ENCODE measurements around the gene ZNF652. TPM values are rescaled to one million over a fixed set of nuclear protein-coding genes. Genes with fewer than 3 reads are reported as not detected.

ZNF652 gene
- polyA plus RNA-seq, 1 donor (not counting 4 experiments of a cell fraction or from before 2014, with no cell fraction given) = 8.9 TPM

DNA sequence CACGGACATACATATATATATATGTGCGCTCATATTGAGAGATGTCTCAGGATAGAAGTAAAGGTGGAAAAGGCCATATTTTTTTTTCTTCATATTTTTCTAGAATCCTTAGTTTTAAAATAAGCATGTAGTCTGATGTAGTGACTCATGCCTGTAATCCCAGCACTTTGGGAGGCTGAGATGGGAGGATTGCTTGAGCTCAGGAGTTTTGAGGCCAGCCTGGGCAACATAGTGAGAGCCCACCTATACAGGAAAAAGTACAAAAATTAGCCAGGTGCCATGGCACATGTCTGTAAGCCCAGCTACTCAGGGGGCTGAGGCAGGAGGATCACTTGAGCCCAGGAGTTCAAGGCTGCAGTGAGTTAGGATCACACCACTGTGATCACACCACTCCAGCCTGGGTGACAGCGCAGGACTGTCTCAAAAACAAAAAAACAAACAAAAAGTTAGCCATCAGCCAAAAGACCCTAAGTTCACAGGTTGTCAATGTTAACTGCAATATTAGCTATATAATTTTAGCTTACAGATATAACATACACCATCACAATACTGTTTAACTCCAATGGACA is 10.4 kb downstream of the ZNF652 start:
- H3K36me3 ChIP-seq (ENCODE audit: control insufficient read depth in 2 of 2, extremely low read depth in 1 of 2, insufficient read depth in 2 of 2, low read length in 2 of 2) = no peaks in the 10 kb centered on the region
- no peak overlapping the region for H3K27ac ChIP-seq (ENCODE audit: control insufficient read depth, insufficient read depth, low read length)
- no peak overlapping the region for H3K4me2 ChIP-seq (ENCODE audit: control insufficient read depth, extremely low read depth, insufficient read depth, low read depth, low read length)
- no peak overlapping the region for H3K9ac ChIP-seq (ENCODE audit: control insufficient read depth, extremely low read depth, insufficient read depth, low read length)
- TF ChIP-seq, protein P1, sequence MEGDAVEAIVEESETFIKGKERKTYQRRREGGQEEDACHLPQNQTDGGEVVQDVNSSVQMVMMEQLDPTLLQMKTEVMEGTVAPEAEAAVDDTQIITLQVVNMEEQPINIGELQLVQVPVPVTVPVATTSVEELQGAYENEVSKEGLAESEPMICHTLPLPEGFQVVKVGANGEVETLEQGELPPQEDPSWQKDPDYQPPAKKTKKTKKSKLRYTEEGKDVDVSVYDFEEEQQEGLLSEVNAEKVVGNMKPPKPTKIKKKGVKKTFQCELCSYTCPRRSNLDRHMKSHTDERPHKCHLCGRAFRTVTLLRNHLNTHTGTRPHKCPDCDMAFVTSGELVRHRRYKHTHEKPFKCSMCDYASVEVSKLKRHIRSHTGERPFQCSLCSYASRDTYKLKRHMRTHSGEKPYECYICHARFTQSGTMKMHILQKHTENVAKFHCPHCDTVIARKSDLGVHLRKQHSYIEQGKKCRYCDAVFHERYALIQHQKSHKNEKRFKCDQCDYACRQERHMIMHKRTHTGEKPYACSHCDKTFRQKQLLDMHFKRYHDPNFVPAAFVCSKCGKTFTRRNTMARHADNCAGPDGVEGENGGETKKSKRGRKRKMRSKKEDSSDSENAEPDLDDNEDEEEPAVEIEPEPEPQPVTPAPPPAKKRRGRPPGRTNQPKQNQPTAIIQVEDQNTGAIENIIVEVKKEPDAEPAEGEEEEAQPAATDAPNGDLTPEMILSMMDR (optimal IDR thresholded peaks at IDR 0.05 in 1 of 3, IDR thresholded peaks at IDR 0.05 in 1 of 3, conservative IDR thresholded peaks at IDR 0.05 in 1 of 3; ENCODE audit: extremely low read depth in 1 of 3, insufficient read depth in 2 of 3, low read length in 3 of 3) = no peak
- TF ChIP-seq EZH2 (IDR thresholded peaks at IDR 0.05; ENCODE audit: low read length) = no peak
- no peak overlapping the region for H3K4me3 ChIP-seq (ENCODE audit: control insufficient read depth in 2 of 3, extremely low read depth in 1 of 3, insufficient read depth in 2 of 3, low read depth in 1 of 3, low read length in 3 of 3)
- H2AFZ ChIP-seq (ENCODE audit: control insufficient read depth, low read length) = no peak overlapping the region
- FAIRE-seq (no peak), DNase-seq (ENCODE audit: low read depth, low spot score) (no peak)
- dilution Hi-C loops (cut with MboI; ENCODE audit: extremely low pct_ligation_motif_present, low sequenced_read_pairs) = no loop called here
- no peaks in the 10 kb centered on the region for H3K9me3 ChIP-seq (ENCODE audit: control insufficient read depth, low read depth, low read length)
- peaks cover 38% of the 10 kb centered on the region for H3K79me2 ChIP-seq (ENCODE audit: control insufficient read depth, insufficient read depth, low read length)
- H3K27me3 ChIP-seq (ENCODE audit: control insufficient read depth, extremely low read depth, insufficient read depth, low read length) = no peaks in the 10 kb centered on the region
- H3K9me1 ChIP-seq (ENCODE audit: control insufficient read depth, extremely low read depth, insufficient read depth, low read length) = no peaks in the 10 kb centered on the region
- peaks cover 3% of the 10 kb centered on the region for H3K4me1 ChIP-seq (ENCODE audit: control insufficient read depth, extremely low read depth, insufficient read depth, low read length)
- no peaks in the 10 kb centered on the region for H4K20me1 ChIP-seq (ENCODE audit: control insufficient read depth, extremely low read depth, insufficient read depth, low read length)

GRCh38 chr17:49349541-49349940 is 12.5 kb downstream of the ZNF652 start:
- TF ChIP-seq, protein P1 (optimal IDR thresholded peaks at IDR 0.05 in 1 of 3, IDR thresholded peaks at IDR 0.05 in 1 of 3, conservative IDR thresholded peaks at IDR 0.05 in 1 of 3; ENCODE audit: extremely low read depth in 1 of 3, insufficient read depth in 2 of 3, low read length in 3 of 3) = no peak
- no peak overlapping the region for H3K9ac ChIP-seq (ENCODE audit: control insufficient read depth, extremely low read depth, insufficient read depth, low read length)
- no peak overlapping the region for H3K4me3 ChIP-seq (ENCODE audit: control insufficient read depth in 2 of 3, extremely low read depth in 1 of 3, insufficient read depth in 2 of 3, low read depth in 1 of 3, low read length in 3 of 3)
- no peaks in the 10 kb centered on the region for H3K36me3 ChIP-seq (ENCODE audit: control insufficient read depth in 2 of 2, extremely low read depth in 1 of 2, insufficient read depth in 2 of 2, low read length in 2 of 2)
- no peak overlapping the region for H3K4me2 ChIP-seq (ENCODE audit: control insufficient read depth, extremely low read depth, insufficient read depth, low read depth, low read length)
- H3K27me3 ChIP-seq (ENCODE audit: control insufficient read depth, extremely low read depth, insufficient read depth, low read length) = no peaks in the 10 kb centered on the region
- no peaks in the 10 kb centered on the region for H4K20me1 ChIP-seq (ENCODE audit: control insufficient read depth, extremely low read depth, insufficient read depth, low read length)
- H3K4me1 ChIP-seq (ENCODE audit: control insufficient read depth, extremely low read depth, insufficient read depth, low read length) = peaks cover 3% of the 10 kb centered on the region
- dilution Hi-C loops (cut with MboI; ENCODE audit: extremely low pct_ligation_motif_present, low sequenced_read_pairs) = no loop called here
- H2AFZ ChIP-seq (ENCODE audit: control insufficient read depth, low read length) = no peak overlapping the region
- FAIRE-seq = no peak
- no peaks in the 10 kb centered on the region for H3K9me3 ChIP-seq (ENCODE audit: control insufficient read depth, low read depth, low read length)
- H3K9me1 ChIP-seq (ENCODE audit: control insufficient read depth, extremely low read depth, insufficient read depth, low read length) = no peaks in the 10 kb centered on the region
- no peak for DNase-seq (ENCODE audit: low read depth, low spot score)
- H3K79me2 ChIP-seq (ENCODE audit: control insufficient read depth, insufficient read depth, low read length) = peaks cover 38% of the 10 kb centered on the region
- no peak overlapping the region for H3K27ac ChIP-seq (ENCODE audit: control insufficient read depth, insufficient read depth, low read length)
